CD4-positive, alpha-beta T cell treated with Interleukin-17A for 1 hour (primary cell): Measurements from ENCODE around the gene GREM1.

Experiments used
- DNase-seq: peaks from one replicate; pipeline ENCODE4 v3.0.0-alpha.2; 2020

GREM1 gene

GRCh38 chr15:32717426-32718226 is at the start of gene GREM1:
TSS of gene GREM1 (plus strand) at chr15:32718004. CDS start at chr15:32730691, 12,687 bp downstream.
- no peak for DNase-seq

GRCh38 chr15:32668942-32669341 is 48.9 kb upstream of the GREM1 start:
- no peak for DNase-seq

GRCh38 chr15:32669896-32670611 is 47.8 kb upstream of the GREM1 start:
- DNase-seq: no peak

GRCh38 chr15:32670623-32671022 is 47.2 kb upstream of the GREM1 start:
- no peak for DNase-seq

- DNase-seq: no peak
Observed at GRCh38 chr15:32671339-32672325, 46.2 kb upstream of the GREM1 start.

- DNase-seq: no peak
Observed at GRCh38 chr15:32674681-32675080, 43.1 kb upstream of the GREM1 start.

GRCh38 chr15:32675466-32675865 is 42.3 kb upstream of the GREM1 start:
- no peak for DNase-seq

- DNase-seq: no peak
Observed at GRCh38 chr15:32676169-32676568, 41.6 kb upstream of the GREM1 start.

GRCh38 chr15:32677238-32677750 is 40.5 kb upstream of the GREM1 start:
- no peak for DNase-seq

- no peak for DNase-seq
Observed at GRCh38 chr15:32679298-32679690, 38.5 kb upstream of the GREM1 start.

- DNase-seq: no peak
Observed at GRCh38 chr15:32682569-32682968, 35.2 kb upstream of the GREM1 start.

GRCh38 chr15:32682977-32683630 is 34.7 kb upstream of the GREM1 start:
- no peak for DNase-seq

GRCh38 chr15:32683906-32684584 is 33.8 kb upstream of the GREM1 start:
- no peak for DNase-seq

GRCh38 chr15:32685576-32685975 is 32.2 kb upstream of the GREM1 start:
- no peak for DNase-seq

GRCh38 chr15:32687556-32687955 is 30.2 kb upstream of the GREM1 start:
- DNase-seq: no peak

GRCh38 chr15:32688151-32688639 is 29.6 kb upstream of the GREM1 start:
- DNase-seq: no peak

- no peak for DNase-seq
Observed at GRCh38 chr15:32690941-32691688, 26.7 kb upstream of the GREM1 start.

- DNase-seq: no peak
Observed at GRCh38 chr15:32691689-32692038, 26.1 kb upstream of the GREM1 start.

- no peak for DNase-seq
Observed at GRCh38 chr15:32692286-32692685, 25.5 kb upstream of the GREM1 start.

- DNase-seq: no peak
Observed at GRCh38 chr15:32694222-32694983, 23.4 kb upstream of the GREM1 start.
